ENCODE measurements around the gene ZNF831.

DNA sequence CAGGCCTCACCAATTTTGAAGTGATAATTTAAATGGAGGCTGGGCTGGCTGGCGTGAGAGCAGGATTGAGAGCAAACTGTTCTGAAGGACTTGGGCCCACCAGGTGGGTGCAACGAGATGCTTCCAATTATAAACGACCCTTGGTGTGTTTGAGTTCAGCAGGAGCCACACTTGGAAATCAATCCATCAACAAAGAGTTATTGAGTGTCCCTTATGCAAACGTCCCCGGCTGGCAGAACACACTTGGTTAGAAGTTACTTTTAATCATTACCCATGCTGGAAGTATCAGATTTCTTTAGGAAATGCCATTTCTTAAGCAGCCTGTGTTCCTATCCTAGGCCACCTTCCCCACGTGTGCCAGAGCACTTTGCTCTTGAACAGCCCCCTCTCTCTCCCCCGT lies 37.8 kb upstream of the ZNF831 start:
- TF ChIP-seq TAF1 (IDR thresholded peaks at IDR 0.05; ENCODE audit: borderline replicate concordance, low read depth, low read length) (no peak), POLR2A (IDR thresholded peaks at IDR 0.05; ENCODE audit: low read depth, low read length) (no peak)
